Measurements from ENCODE around the gene COPS2. TPM values are rescaled to one million over a fixed set of nuclear protein-coding genes. Genes with fewer than 3 reads are reported as not detected.

COPS2 gene
- total and polyA plus RNA-seq, 10 of the 15 experiments (the other 5 are each of a cell fraction or from before 2014, with no cell fraction given), result 31.5 to 115 (median 76.3) TPM

DNA sequence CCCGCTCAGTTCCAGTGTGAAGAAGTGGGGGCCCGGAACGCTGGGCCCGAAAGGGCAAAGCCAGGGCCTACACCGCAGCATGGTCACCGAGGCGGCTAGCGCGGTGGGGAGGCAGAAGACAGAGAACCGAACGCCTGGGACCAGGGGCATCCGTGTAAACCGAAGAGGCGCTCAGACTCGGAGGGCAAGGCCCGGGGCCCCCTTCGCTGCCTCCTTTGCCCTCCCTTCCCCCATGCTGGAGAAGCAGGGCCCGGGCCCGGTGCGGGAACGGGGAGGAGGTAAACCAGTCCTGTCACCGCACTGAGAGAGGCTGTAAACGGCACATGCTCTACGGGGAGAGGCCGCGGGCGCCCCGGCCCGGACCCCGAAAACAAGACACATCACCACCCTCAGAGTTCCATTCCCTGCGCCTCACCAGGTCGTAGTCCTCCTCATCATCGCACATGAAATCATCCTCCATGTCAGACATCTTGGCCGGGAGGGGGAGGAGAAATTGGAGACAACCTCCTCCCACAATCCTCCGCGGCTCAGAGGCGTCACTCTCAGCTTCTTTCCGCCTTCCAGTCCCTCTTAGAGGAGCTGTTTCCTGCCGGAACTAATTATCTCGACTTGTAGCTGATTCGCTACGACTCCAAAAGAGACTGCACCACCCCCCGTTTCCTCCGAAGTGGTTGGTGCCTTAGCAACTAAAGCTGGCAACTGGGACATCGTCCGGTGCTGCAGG lies at the start of gene COPS2 (continued):
- no peak for TF ChIP-seq BCLAF1 (IDR thresholded peaks at IDR 0.05)
- TF ChIP-seq MTA2 (IDR thresholded peaks at IDR 0.05; ENCODE audit: low read depth), result peak; percentile 48; the same call in 1 of the 2 replicates
- TF ChIP-seq, protein P1, sequence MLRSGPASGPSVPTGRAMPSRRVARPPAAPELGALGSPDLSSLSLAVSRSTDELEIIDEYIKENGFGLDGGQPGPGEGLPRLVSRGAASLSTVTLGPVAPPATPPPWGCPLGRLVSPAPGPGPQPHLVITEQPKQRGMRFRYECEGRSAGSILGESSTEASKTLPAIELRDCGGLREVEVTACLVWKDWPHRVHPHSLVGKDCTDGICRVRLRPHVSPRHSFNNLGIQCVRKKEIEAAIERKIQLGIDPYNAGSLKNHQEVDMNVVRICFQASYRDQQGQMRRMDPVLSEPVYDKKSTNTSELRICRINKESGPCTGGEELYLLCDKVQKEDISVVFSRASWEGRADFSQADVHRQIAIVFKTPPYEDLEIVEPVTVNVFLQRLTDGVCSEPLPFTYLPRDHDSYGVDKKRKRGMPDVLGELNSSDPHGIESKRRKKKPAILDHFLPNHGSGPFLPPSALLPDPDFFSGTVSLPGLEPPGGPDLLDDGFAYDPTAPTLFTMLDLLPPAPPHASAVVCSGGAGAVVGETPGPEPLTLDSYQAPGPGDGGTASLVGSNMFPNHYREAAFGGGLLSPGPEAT (IDR thresholded peaks at IDR 0.05; ENCODE audit: low read depth), result peak; percentile 83
- TF ChIP-seq, protein P2, sequence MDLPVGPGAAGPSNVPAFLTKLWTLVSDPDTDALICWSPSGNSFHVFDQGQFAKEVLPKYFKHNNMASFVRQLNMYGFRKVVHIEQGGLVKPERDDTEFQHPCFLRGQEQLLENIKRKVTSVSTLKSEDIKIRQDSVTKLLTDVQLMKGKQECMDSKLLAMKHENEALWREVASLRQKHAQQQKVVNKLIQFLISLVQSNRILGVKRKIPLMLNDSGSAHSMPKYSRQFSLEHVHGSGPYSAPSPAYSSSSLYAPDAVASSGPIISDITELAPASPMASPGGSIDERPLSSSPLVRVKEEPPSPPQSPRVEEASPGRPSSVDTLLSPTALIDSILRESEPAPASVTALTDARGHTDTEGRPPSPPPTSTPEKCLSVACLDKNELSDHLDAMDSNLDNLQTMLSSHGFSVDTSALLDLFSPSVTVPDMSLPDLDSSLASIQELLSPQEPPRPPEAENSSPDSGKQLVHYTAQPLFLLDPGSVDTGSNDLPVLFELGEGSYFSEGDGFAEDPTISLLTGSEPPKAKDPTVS (IDR thresholded peaks at IDR 0.05; ENCODE audit: low read depth, low read length), result peak; percentile 78
- TF ChIP-seq MEF2B (IDR thresholded peaks at IDR 0.05; ENCODE audit: partially characterized antibody, poor library complexity, severe bottlenecking), result peak; percentile 49
- TF ChIP-seq MYB (IDR thresholded peaks at IDR 0.05; ENCODE audit: borderline replicate concordance, low read depth, low read length), result no peak
- TF ChIP-seq, protein P3, sequence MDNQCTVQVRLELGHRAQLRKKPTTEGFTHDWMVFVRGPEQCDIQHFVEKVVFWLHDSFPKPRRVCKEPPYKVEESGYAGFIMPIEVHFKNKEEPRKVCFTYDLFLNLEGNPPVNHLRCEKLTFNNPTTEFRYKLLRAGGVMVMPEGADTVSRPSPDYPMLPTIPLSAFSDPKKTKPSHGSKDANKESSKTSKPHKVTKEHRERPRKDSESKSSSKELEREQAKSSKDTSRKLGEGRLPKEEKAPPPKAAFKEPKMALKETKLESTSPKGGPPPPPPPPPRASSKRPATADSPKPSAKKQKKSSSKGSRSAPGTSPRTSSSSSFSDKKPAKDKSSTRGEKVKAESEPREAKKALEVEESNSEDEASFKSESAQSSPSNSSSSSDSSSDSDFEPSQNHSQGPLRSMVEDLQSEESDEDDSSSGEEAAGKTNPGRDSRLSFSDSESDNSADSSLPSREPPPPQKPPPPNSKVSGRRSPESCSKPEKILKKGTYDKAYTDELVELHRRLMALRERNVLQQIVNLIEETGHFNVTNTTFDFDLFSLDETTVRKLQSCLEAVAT (IDR thresholded peaks at IDR 0.05), result 0 out of 2 replicates have a peak, but pooled peaks have one; percentile 39
- TF ChIP-seq SIN3A (IDR thresholded peaks at IDR 0.05; ENCODE audit: low read depth, low read length), result peak; percentile 94; the same call in 1 of the 2 replicates
- peak; percentile 75; the same call in 1 of the 2 replicates for TF ChIP-seq CBFB (IDR thresholded peaks at IDR 0.05; ENCODE audit: low read depth)
- TF ChIP-seq TARDBP (IDR thresholded peaks at IDR 0.05; ENCODE audit: borderline replicate concordance), result no peak
- TF ChIP-seq ATF7 (IDR thresholded peaks at IDR 0.05; ENCODE audit: low read depth), result peak; percentile 86
- TF ChIP-seq YY1 (IDR thresholded peaks at IDR 0.05; ENCODE audit: low read depth, low read length), result peak; percentile 94
- TF ChIP-seq GATAD2B (conservative IDR thresholded peaks at IDR 0.05; ENCODE audit: low read depth), result no peak; the same call in 1 of the 2 replicates
- peak; percentile 50 for TF ChIP-seq ELK1 (IDR thresholded peaks at IDR 0.05; ENCODE audit: low read depth, low read length)
- peak in 1 of 2 experiments; percentile 33; a peak in 2 of 4 replicates for TF ChIP-seq IKZF2 (IDR thresholded peaks at IDR 0.05)
